Measurements from ENCODE around the gene FAM107B. TPM values are rescaled to one million over a fixed set of nuclear protein-coding genes. Genes with fewer than 3 reads are reported as not detected.

FAM107B gene
- total and polyA plus RNA-seq, 10 of the 15 experiments (the other 5 are each of a cell fraction or from before 2014, with no cell fraction given) = 22.9 to 162 (median 86.6) TPM

DNA sequence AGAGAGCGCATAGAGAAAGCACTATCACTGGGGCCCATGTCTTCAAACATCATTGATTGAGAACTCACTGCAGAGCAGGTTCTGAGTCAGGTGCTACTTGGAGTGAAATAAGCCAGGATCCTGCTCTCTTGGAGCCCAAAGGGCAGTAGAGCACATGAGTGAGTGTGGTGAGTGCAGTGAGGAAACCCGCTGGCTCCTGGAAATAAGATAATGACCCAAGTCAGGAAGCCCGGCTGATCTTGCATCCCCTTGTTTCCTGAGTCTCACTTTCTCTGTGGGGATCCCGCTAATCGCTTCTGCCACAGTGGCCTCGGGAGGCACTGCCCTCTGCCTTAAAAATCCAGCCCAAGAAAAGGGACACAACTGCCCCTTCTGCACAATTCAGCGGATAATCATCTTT, 7.1 kb upstream of the FAM107B start:
- POLR2A ChIA-PET = no interaction called here
- SMC1A ChIA-PET (ENCODE audit: uncharacterized antibody, unreplicated experiment) = no interaction called here
- H4K20me1 ChIP-seq (ENCODE audit: control insufficient read depth, insufficient read depth) = no peaks in the 10 kb centered on the region
- H3K79me2 ChIP-seq (ENCODE audit: control insufficient read depth, insufficient read depth, low read length) = no peaks in the 10 kb centered on the region
- no peak overlapping the region for H3K4me3 ChIP-seq
- intact Hi-C loops (cut with micrococcal nuclease; ENCODE audit: unreplicated experiment) = no loop called here
- DNase-seq (ENCODE audit: low read depth, low spot score) (no peak), FAIRE-seq (no peak), ATAC-seq (no peak)
- H3K9me3 ChIP-seq (replicated peaks; ENCODE audit: control insufficient read depth, insufficient read depth, low read length) = no peaks in the 10 kb centered on the region; the same call in 2 of the 3 replicates
- no TSS peak for BruUV-seq (replicated peaks)
- RAD21 ChIA-PET (ENCODE audit: unreplicated experiment) = no interaction called here
- no peaks in the 10 kb centered on the region; a peak in 2 of 4 replicates for H3K27me3 ChIP-seq (replicated peaks in 1 of 2; ENCODE audit: control insufficient read depth in 2 of 2, insufficient read depth in 2 of 2, low read length in 1 of 2)
- H3K27ac ChIP-seq (ENCODE audit: control insufficient read depth, insufficient read depth) = no peak overlapping the region
- H3K36me3 ChIP-seq (ENCODE audit: control insufficient read depth in 2 of 2, insufficient read depth in 2 of 2, low read length in 1 of 2) = no peaks in the 10 kb centered on the region
- H3K9ac ChIP-seq (ENCODE audit: control insufficient read depth, insufficient read depth, low read length) = no peak overlapping the region
- CTCF ChIA-PET = no interaction called here
- WGBS (ENCODE audit: insufficient coverage, insufficient replicate concordance, low lambda C conversion rate, missing lambda C conversion rate) = 60% methylated on average over 7 of the region's 7 CpGs
- H3K4me1 ChIP-seq (ENCODE audit: control insufficient read depth, insufficient read depth, low read length) = no peaks in the 10 kb centered on the region
- no peak overlapping the region for H3K4me2 ChIP-seq (ENCODE audit: control insufficient read depth, insufficient read depth)
- TF ChIP-seq RELA (IDR thresholded peaks at IDR 0.05; ENCODE audit: borderline replicate concordance, partially characterized antibody) (no peak), STAT3 (IDR thresholded peaks at IDR 0.05; ENCODE audit: low read depth, low read length) (no peak), DPF2 (IDR thresholded peaks at IDR 0.05) (no peak), POLR2AphosphoS5 (IDR thresholded peaks at IDR 0.05; ENCODE audit: low read length) (no peak), SMAD5 (IDR thresholded peaks at IDR 0.05; ENCODE audit: low read depth) (no peak), IRF3 (IDR thresholded peaks at IDR 0.05) (no peak), NFIC (IDR thresholded peaks at IDR 0.05; ENCODE audit: low read depth, low read length) (no peak), BRCA1 (IDR thresholded peaks at IDR 0.05; ENCODE audit: low read depth, low read length) (no peak), WRNIP1 (IDR thresholded peaks at IDR 0.05; ENCODE audit: borderline replicate concordance, low read depth, low read length) (no peak), HDGF (IDR thresholded peaks at IDR 0.05) (no peak), ZNF687 (IDR thresholded peaks at IDR 0.05) (no peak), KDM1A (IDR thresholded peaks at IDR 0.05; ENCODE audit: borderline replicate concordance) (no peak)
- TF ChIP-seq, protein P1, sequence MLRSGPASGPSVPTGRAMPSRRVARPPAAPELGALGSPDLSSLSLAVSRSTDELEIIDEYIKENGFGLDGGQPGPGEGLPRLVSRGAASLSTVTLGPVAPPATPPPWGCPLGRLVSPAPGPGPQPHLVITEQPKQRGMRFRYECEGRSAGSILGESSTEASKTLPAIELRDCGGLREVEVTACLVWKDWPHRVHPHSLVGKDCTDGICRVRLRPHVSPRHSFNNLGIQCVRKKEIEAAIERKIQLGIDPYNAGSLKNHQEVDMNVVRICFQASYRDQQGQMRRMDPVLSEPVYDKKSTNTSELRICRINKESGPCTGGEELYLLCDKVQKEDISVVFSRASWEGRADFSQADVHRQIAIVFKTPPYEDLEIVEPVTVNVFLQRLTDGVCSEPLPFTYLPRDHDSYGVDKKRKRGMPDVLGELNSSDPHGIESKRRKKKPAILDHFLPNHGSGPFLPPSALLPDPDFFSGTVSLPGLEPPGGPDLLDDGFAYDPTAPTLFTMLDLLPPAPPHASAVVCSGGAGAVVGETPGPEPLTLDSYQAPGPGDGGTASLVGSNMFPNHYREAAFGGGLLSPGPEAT (IDR thresholded peaks at IDR 0.05; ENCODE audit: low read depth) = no peak
- no peak overlapping the region for H2AFZ ChIP-seq (ENCODE audit: control insufficient read depth, low read depth, low read length)
- in situ Hi-C loops (cut with MboI) = no loop called here

Measured in GM12878 (cell line).